Measurements from ENCODE around the gene SGF29. TPM values are rescaled to one million over a fixed set of nuclear protein-coding genes. Genes with fewer than 3 reads are reported as not detected.

The SGF29 gene
- total RNA-seq, 1 donor from 2014 or later: 5.3 TPM

- H3K27ac Mint-ChIP-seq: no peak overlapping the region
- no peak overlapping the region for H2AFZ ChIP-seq (replicated peaks)
- no peaks in the 10 kb centered on the region for H3K36me3 Mint-ChIP-seq
These were observed 13.4 kb upstream of the SGF29 start for GRCh38 chr16:28540346-28540745.

GRCh38 chr16:28542646-28543045 is 11.1 kb upstream of the SGF29 start:
- H4K20me1 ChIP-seq (ENCODE audit: low read depth): no peaks in the 10 kb centered on the region
- no peak overlapping the region for H3K9ac ChIP-seq
- peak overlapping the region; percentile 3 for H2AFZ ChIP-seq (replicated peaks)
- peaks cover 7% of the 10 kb centered on the region for H3K4me1 Mint-ChIP-seq
- no peaks in the 10 kb centered on the region for H3F3A ChIP-seq (ENCODE audit: low read depth)
- no peak for TF ChIP-seq CTCF (IDR thresholded peaks at IDR 0.05)
- H3K79me2 ChIP-seq (ENCODE audit: low read depth): no peaks in the 10 kb centered on the region
- no peak for DNase-seq (ENCODE audit: low spot score)
- H3K27ac ChIP-seq: no peak overlapping the region
- peak overlapping the region; percentile 55 for H3K27ac Mint-ChIP-seq
- no peaks in the 10 kb centered on the region for H3K9me3 Mint-ChIP-seq
- no peaks in the 10 kb centered on the region for H3K4me1 ChIP-seq
- H3K4me3 Mint-ChIP-seq: no peak overlapping the region
- H3K4me2 ChIP-seq: no peak overlapping the region
- H3K36me3 ChIP-seq: no peaks in the 10 kb centered on the region
- H3K9me3 ChIP-seq (ENCODE audit: low read depth): no peaks in the 10 kb centered on the region
- no peak overlapping the region for H3K4me3 ChIP-seq
- no peaks in the 10 kb centered on the region for H3K36me3 Mint-ChIP-seq
- H3K27me3 ChIP-seq: no peaks in the 10 kb centered on the region
- peaks cover 5% of the 10 kb centered on the region for H3K27me3 Mint-ChIP-seq (ENCODE audit: insufficient read depth, low read depth)

More at GRCh38 chr16:28540346-28540745, 13.4 kb upstream of the SGF29 start:
- no peak overlapping the region for H3K9ac ChIP-seq
- peaks cover 6% of the 10 kb centered on the region for H3K27me3 Mint-ChIP-seq (ENCODE audit: insufficient read depth, low read depth)
- H3K9me3 Mint-ChIP-seq: no peaks in the 10 kb centered on the region
- H3K4me1 Mint-ChIP-seq: peaks cover 7% of the 10 kb centered on the region
- no peak overlapping the region for H3K4me2 ChIP-seq
- no peak overlapping the region for H3K4me3 Mint-ChIP-seq
- H3K9me3 ChIP-seq (ENCODE audit: low read depth): no peaks in the 10 kb centered on the region
- H3K79me2 ChIP-seq (ENCODE audit: low read depth): no peaks in the 10 kb centered on the region
- no peak overlapping the region for H3K27ac ChIP-seq
- H3K4me1 ChIP-seq: no peaks in the 10 kb centered on the region
- no peak for DNase-seq (ENCODE audit: low spot score)
- H3K27me3 ChIP-seq: no peaks in the 10 kb centered on the region
- H4K20me1 ChIP-seq (ENCODE audit: low read depth): no peaks in the 10 kb centered on the region
- H3F3A ChIP-seq (ENCODE audit: low read depth): no peaks in the 10 kb centered on the region
- TF ChIP-seq EZH2 (IDR thresholded peaks at IDR 0.05) (no peak), CTCF (IDR thresholded peaks at IDR 0.05) (no peak), EZH2phosphoT487 (IDR thresholded peaks at IDR 0.05) (no peak)
- H3K4me3 ChIP-seq: no peak overlapping the region
- H3K36me3 ChIP-seq: no peaks in the 10 kb centered on the region

DNA sequence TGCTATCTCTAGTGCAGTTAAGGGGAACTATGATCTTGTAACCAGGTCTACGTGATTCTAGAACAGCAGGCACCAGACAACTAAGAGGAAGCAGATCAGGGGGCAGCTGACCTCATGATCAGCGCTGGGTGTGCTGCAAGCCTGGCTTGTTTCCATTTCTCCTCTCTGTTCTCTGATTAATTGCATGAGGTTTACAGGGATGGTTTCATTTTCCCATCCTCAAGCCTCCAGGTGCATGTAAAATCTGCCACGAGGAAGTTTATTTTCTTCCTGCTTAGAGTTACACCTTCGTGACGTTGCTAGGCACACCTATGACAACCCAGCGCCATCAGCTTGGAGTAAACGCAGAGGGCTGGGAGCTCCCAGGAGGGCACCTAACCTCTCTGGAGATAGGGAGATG is 10.6 kb upstream of the SGF29 start:
- no peaks in the 10 kb centered on the region for H3K36me3 Mint-ChIP-seq
- TF ChIP-seq EZH2phosphoT487 (IDR thresholded peaks at IDR 0.05): no peak
- no peak for TF ChIP-seq EZH2 (IDR thresholded peaks at IDR 0.05)
- no peak for TF ChIP-seq CTCF (IDR thresholded peaks at IDR 0.05)
- Histone ChIP-seq H2AFZ (replicated peaks) (peak overlapping the region; percentile 3), H3K27ac (no peak overlapping the region), H3K79me2 (ENCODE audit: low read depth) (no peaks in the 10 kb centered on the region), H3K9ac (no peak overlapping the region), H3K4me1 (no peaks in the 10 kb centered on the region), H3K4me3 (no peak overlapping the region), H3K9me3 (ENCODE audit: low read depth) (no peaks in the 10 kb centered on the region), H3F3A (ENCODE audit: low read depth) (no peaks in the 10 kb centered on the region), H3K27me3 (no peaks in the 10 kb centered on the region), H3K36me3 (no peaks in the 10 kb centered on the region), H3K4me2 (no peak overlapping the region), H4K20me1 (ENCODE audit: low read depth) (no peaks in the 10 kb centered on the region)
- peaks cover 6% of the 10 kb centered on the region for H3K27me3 Mint-ChIP-seq (ENCODE audit: insufficient read depth, low read depth)
- DNase-seq (ENCODE audit: low spot score): no peak
- H3K9me3 Mint-ChIP-seq: no peaks in the 10 kb centered on the region
- H3K4me3 Mint-ChIP-seq: no peak overlapping the region
- H3K27ac Mint-ChIP-seq: no peak overlapping the region
- H3K4me1 Mint-ChIP-seq: peaks cover 11% of the 10 kb centered on the region

All from neural progenitor cell (in vitro differentiated cells).